ENCODE data around the gene CAPG.

- TF ChIP-seq HOXA7 (CRISPR knock-in tag; IDR thresholded peaks at IDR 0.05; ENCODE audit: borderline replicate concordance) (no peak), ZNF529 (tag by site-specific recombination; IDR thresholded peaks at IDR 0.05; ENCODE audit: insufficient replicate concordance) (no peak), ZNF768 (tag by site-specific recombination; IDR thresholded peaks at IDR 0.05) (no peak), PATZ1 (tag by site-specific recombination; IDR thresholded peaks at IDR 0.05) (no peak), KLF7 (tag by site-specific recombination; IDR thresholded peaks at IDR 0.05; ENCODE audit: borderline replicate concordance) (no peak), ZBTB7A (tag by site-specific recombination; IDR thresholded peaks at IDR 0.05; ENCODE audit: low read depth) (no peak), ZEB2 (tag by site-specific recombination; IDR thresholded peaks at IDR 0.05) (no peak), ZNF629 (tag by site-specific recombination; IDR thresholded peaks at IDR 0.05) (no peak)
- TF ChIP-seq, protein P1, sequence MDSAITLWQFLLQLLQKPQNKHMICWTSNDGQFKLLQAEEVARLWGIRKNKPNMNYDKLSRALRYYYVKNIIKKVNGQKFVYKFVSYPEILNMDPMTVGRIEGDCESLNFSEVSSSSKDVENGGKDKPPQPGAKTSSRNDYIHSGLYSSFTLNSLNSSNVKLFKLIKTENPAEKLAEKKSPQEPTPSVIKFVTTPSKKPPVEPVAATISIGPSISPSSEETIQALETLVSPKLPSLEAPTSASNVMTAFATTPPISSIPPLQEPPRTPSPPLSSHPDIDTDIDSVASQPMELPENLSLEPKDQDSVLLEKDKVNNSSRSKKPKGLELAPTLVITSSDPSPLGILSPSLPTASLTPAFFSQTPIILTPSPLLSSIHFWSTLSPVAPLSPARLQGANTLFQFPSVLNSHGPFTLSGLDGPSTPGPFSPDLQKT (IDR thresholded peaks at IDR 0.05; ENCODE audit: borderline replicate concordance, low read depth, low read length), result no peak
- TF ChIP-seq, protein P2, sequence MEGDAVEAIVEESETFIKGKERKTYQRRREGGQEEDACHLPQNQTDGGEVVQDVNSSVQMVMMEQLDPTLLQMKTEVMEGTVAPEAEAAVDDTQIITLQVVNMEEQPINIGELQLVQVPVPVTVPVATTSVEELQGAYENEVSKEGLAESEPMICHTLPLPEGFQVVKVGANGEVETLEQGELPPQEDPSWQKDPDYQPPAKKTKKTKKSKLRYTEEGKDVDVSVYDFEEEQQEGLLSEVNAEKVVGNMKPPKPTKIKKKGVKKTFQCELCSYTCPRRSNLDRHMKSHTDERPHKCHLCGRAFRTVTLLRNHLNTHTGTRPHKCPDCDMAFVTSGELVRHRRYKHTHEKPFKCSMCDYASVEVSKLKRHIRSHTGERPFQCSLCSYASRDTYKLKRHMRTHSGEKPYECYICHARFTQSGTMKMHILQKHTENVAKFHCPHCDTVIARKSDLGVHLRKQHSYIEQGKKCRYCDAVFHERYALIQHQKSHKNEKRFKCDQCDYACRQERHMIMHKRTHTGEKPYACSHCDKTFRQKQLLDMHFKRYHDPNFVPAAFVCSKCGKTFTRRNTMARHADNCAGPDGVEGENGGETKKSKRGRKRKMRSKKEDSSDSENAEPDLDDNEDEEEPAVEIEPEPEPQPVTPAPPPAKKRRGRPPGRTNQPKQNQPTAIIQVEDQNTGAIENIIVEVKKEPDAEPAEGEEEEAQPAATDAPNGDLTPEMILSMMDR (tag by site-specific recombination; IDR thresholded peaks at IDR 0.05), result no peak
- TF ChIP-seq, protein P3, sequence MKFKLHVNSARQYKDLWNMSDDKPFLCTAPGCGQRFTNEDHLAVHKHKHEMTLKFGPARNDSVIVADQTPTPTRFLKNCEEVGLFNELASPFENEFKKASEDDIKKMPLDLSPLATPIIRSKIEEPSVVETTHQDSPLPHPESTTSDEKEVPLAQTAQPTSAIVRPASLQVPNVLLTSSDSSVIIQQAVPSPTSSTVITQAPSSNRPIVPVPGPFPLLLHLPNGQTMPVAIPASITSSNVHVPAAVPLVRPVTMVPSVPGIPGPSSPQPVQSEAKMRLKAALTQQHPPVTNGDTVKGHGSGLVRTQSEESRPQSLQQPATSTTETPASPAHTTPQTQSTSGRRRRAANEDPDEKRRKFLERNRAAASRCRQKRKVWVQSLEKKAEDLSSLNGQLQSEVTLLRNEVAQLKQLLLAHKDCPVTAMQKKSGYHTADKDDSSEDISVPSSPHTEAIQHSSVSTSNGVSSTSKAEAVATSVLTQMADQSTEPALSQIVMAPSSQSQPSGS (tag by site-specific recombination; IDR thresholded peaks at IDR 0.05; ENCODE audit: low read depth), result no peak
Observed at GRCh38 chr2:85447222-85447585, 37.0 kb upstream of the CAPG start.

All from HEK293 (cell line).